HepG2 (cell line): ENCODE data around the gene ZNF275. TPM values are rescaled to one million over a fixed set of nuclear protein-coding genes. Genes with fewer than 3 reads are reported as not detected.

ENCODE experiments used
- ATAC-seq: fragments of 200-7000 bp; cut with Tn5 transposase; 3 replicates; pipeline ENCODE4 v1.9.1; 2020; ENCODE audit warnings: mild to moderate bottlenecking, moderate library complexity
- BruUV-seq: library from RNA; stranded (reverse); fragments of 400-500 nt; replicated peaks from 2 replicates; lab custom pipeline; 2021; lab: Mats Ljungman, UMichigan
- CTCF ChIA-PET: fragments of 300-600 bp; formaldehyde crosslinking; extraction: SDS; loops from one replicate; lab custom pipeline; 2021; ENCODE audit warnings: low total read pairs, inconsistent platforms, low intra/inter-chr PET ratio; lab: Yijun Ruan, JAX
- POLR2A ChIA-PET: fragments of 350-600 bp; sonication (Branson Sonifier 250); formaldehyde crosslinking; loops from one replicate; lab custom pipeline; 2020; ENCODE audit warnings: antibody characterized with exemption, inconsistent platforms; lab: Yijun Ruan, JAX
- DNase-seq: peaks from one replicate; pipeline ENCODE4 v3.0.0-alpha.2; 2015; ENCODE audit warnings: low spot score
- FAIRE-seq: peaks from 3 replicates; lab custom pipeline; 2011; peaks lifted over from hg19 to GRCh38; lab: Jason Lieb, UNC
- H2AFZ ChIP-seq: one replicate; pipeline ENCODE4 v1.6.1; 2011; ENCODE audit warnings: low read length, inconsistent platforms
- H3K27ac ChIP-seq: fragments of 300-600 bp; 3 replicates; pipeline ENCODE4 v1.8.0; 2011; ENCODE audit warnings: mixed run types, mild to moderate bottlenecking, mixed read lengths, low read length, inconsistent platforms; ENCODE audit not compliant: insufficient read depth; ENCODE audit errors: extremely low read length
- H3K27me3 ChIP-seq, 2 experiments: fragments of 200-600 bp in 1 of 2; 2 replicates in 1 of 2; 3 replicates in 1 of 2; pipeline versions ENCODE4 v1.6.0 to v1.8.0; 2011; ENCODE audit warnings: low read length in 2 of 2, mild to moderate bottlenecking in 2 of 2, moderate library complexity in 2 of 2, inconsistent platforms in 1 of 2; ENCODE audit not compliant: insufficient read depth in 2 of 2, control insufficient read depth in 1 of 2
- H3K36me3 ChIP-seq, 2 experiments: fragments of 200-600 bp in 1 of 2; replicated peaks in 1 of 2; 2 replicates in 1 of 2; 3 replicates in 1 of 2; pipeline versions ENCODE4 v1.5.1 to v1.8.0; 2011; ENCODE audit warnings: low read length in 2 of 2, inconsistent platforms in 1 of 2; ENCODE audit not compliant: insufficient read depth in 2 of 2, control insufficient read depth in 1 of 2
- H3K4me1 ChIP-seq: 2 replicates; pipeline ENCODE4 v1.5.1; 2012; ENCODE audit warnings: low read length, inconsistent platforms; ENCODE audit not compliant: insufficient read depth
- H3K4me2 ChIP-seq: 2 replicates; pipeline ENCODE4 v1.6.0; 2011; ENCODE audit warnings: low read depth, low read length, inconsistent platforms
- H3K4me3 ChIP-seq, 3 experiments: fragments of 200-600 bp in 1 of 3; sonication (generic), shearing (Covaris generic) in 1 of 3; replicated peaks in 1 of 3; 2 replicates each; pipeline ENCODE4 v1.5.1; 2011 to 2016; ENCODE audit warnings: low read length in 3 of 3, inconsistent platforms in 2 of 3, low read depth in 2 of 3, mild to moderate bottlenecking in 2 of 3, control low read depth in 1 of 3, mixed read lengths in 1 of 3; ENCODE audit not compliant: insufficient read depth in 1 of 3
- H3K79me2 ChIP-seq: one replicate; pipeline ENCODE4 v1.6.1; 2011; ENCODE audit warnings: low read length, inconsistent platforms; ENCODE audit not compliant: insufficient read depth
- H3K9ac ChIP-seq: 2 replicates; pipeline ENCODE4 v1.6.0; 2011; ENCODE audit warnings: mild to moderate bottlenecking, low read depth, low read length, inconsistent platforms; ENCODE audit not compliant: insufficient read depth
- H3K9me3 ChIP-seq: 2 replicates; pipeline ENCODE4 v1.5.1; 2012; ENCODE audit warnings: mild to moderate bottlenecking, low read length
- H4K20me1 ChIP-seq: 2 replicates; pipeline ENCODE4 v1.6.0; 2011; ENCODE audit warnings: inconsistent platforms, mild to moderate bottlenecking, low read length, moderate library complexity; ENCODE audit not compliant: insufficient read depth
- AGO1 ChIP-seq: fragments of 200-400 bp; formaldehyde crosslinking; IDR thresholded peaks from 2 replicates; pipeline ENCODE4 v1.6.1; 2017; ENCODE audit warnings: mild to moderate bottlenecking, low read depth, low read length, moderate library complexity; ENCODE audit not compliant: poor library complexity, severe bottlenecking
- CENPT ChIP-seq: sonication (generic); formaldehyde crosslinking; IDR thresholded peaks from 2 replicates; pipeline ENCODE4 v1.8.0; 2022; ENCODE audit warnings: low read depth, mild to moderate bottlenecking, moderate library complexity, missing genetic modification reagents
- CHD2 ChIP-seq: IDR thresholded peaks from 2 replicates; pipeline ENCODE4 v1.6.1; 2011; ENCODE audit warnings: low read depth, low read length, improper control_type of control experiment
- FOXO4 ChIP-seq: sonication (generic); formaldehyde crosslinking; conservative IDR thresholded peaks from 2 replicates; pipeline ENCODE4 v1.8.1; 2023; ENCODE audit warnings: missing genetic modification reagents
- GABPA ChIP-seq, 2 experiments: IDR thresholded peaks; 2 replicates each; pipeline ENCODE4 v1.6.1; 2011 to 2016; ENCODE audit warnings: low read depth in 2 of 2, low read length in 1 of 2, missing biosample characterization in 1 of 2, missing genetic modification characterization in 1 of 2
- GTF3A ChIP-seq: sonication (generic); formaldehyde crosslinking; conservative IDR thresholded peaks from 2 replicates; pipeline ENCODE4 v1.4.0; 2020; ENCODE audit warnings: mild to moderate bottlenecking, missing genetic modification reagents
- IKZF1 ChIP-seq: fragments of 450-650 bp; IDR thresholded peaks from 2 replicates; pipeline ENCODE4 v1.7.1; 2016
- MED1 ChIP-seq: sonication (generic); formaldehyde crosslinking; IDR thresholded peaks from 2 replicates; pipeline ENCODE4 v1.4.0; 2020; ENCODE audit warnings: missing genetic modification reagents
- RERE ChIP-seq: IDR thresholded peaks from 2 replicates; pipeline ENCODE4 v1.6.1; 2016; ENCODE audit warnings: low read depth, missing genetic modification reagents, missing compliant biosample characterization
- SCMH1 ChIP-seq: sonication (generic); formaldehyde crosslinking; IDR thresholded peaks from 2 replicates; pipeline ENCODE4 v1.9.0; 2021; ENCODE audit warnings: missing genetic modification reagents, mild to moderate bottlenecking, borderline replicate concordance
- ZNF747 ChIP-seq: sonication (generic); formaldehyde crosslinking; IDR thresholded peaks from 2 replicates; pipeline ENCODE4 v1.8.1; 2023; ENCODE audit warnings: missing genetic modification reagents, mild to moderate bottlenecking, borderline replicate concordance
- ZXDC ChIP-seq: sonication (generic); formaldehyde crosslinking; IDR thresholded peaks from 2 replicates; pipeline ENCODE4 v1.5.0; 2020; ENCODE audit warnings: mild to moderate bottlenecking, missing genetic modification reagents
- WGBS: methylation state at CpG from one replicate; pipeline ENCODE4 v1.1.6; 2017; ENCODE audit warnings: low lambda C conversion rate; 5-methylcytosine and 5-hydroxymethylcytosine counted together
- in situ Hi-C: cut with HindIII; loops from 2 replicates; pipeline ENCODE4 v1.10.0; 2017; ENCODE audit warnings: low pct_unique_long_range_greater_than_20kb; ENCODE audit not compliant: extremely low pct_ligation_motif_present
- intact Hi-C: fragments of 100-400 bp; cut with micrococcal nuclease; formaldehyde crosslinking; loops from one replicate; pipeline ENCODE4 v1.10.0; 2022; ENCODE audit not compliant: unreplicated experiment
- polyA plus RNA-seq, 8 experiments: library from polyadenylated mRNA; depleted of rRNA in 3 of 8; stranded (reverse) in 7 of 8; unstranded in 1 of 8; fragments of >200 nt; fragmentation: Illumina TruSeq in 4 of 8; extraction: Trizol in 4 of 8; gene quantifications; 2 replicates each; pipeline versions ENCODE4 v1.2.1 to v1.2.3, GENCODE V29; 2011 to 2016; ENCODE audit warnings: low read depth in 4 of 8, missing spikeins in 1 of 8, mixed read lengths in 1 of 8; ENCODE audit not compliant: insufficient read depth in 1 of 8
- total RNA-seq, 5 experiments: library from RNA; depleted of rRNA; stranded (reverse); fragments of >200 nt; fragmentation: Illumina TruSeq; extraction: Trizol; gene quantifications; 2 replicates each; pipeline ENCODE4 v1.2.3, GENCODE V29; 2016; ENCODE audit warnings: low read depth in 1 of 5

ZNF275 gene
- total and polyA plus RNA-seq, 2 of the 13 experiments (the other 11 are each of a cell fraction or from before 2014, with no cell fraction given): 6.4 to 11.8 TPM

- no peak for TF ChIP-seq GABPA (IDR thresholded peaks at IDR 0.05; ENCODE audit: low read depth, low read length)
- TF ChIP-seq GABPA (CRISPR knock-in tag; IDR thresholded peaks at IDR 0.05; ENCODE audit: low read depth): no peak
- no peak for TF ChIP-seq MED1 (CRISPR knock-in tag)
- TF ChIP-seq CENPT (CRISPR knock-in tag): no peak
Observed at GRCh38 chrX:153370293-153371055, 36.5 kb downstream of the ZNF275 start (continued).

- ATAC-seq (no peak), DNase-seq (no peak), FAIRE-seq (no peak)
- Histone ChIP-seq H3K4me3 (no peak overlapping the region), H4K20me1 (no peaks in the 10 kb centered on the region), H3K27ac (no peak overlapping the region), H3K4me1 (no peaks in the 10 kb centered on the region), H3K9me3 (no peaks in the 10 kb centered on the region), H3K36me3 (no peaks in the 10 kb centered on the region), H3K4me2 (no peak overlapping the region), H3K79me2 (no peaks in the 10 kb centered on the region), H3K9ac (no peak overlapping the region), H2AFZ (no peak overlapping the region), H3K27me3 (no peaks in the 10 kb centered on the region)
- in situ Hi-C loops: no loop called here
- ChIA-PET CTCF (no interaction called here), POLR2A (no interaction called here)
- BruUV-seq: no TSS peak
- intact Hi-C loops: no loop called here
- 0% methylated on average over 3 of the region's 3 CpGs for WGBS
- TF ChIP-seq AGO1: no peak
- no peak for TF ChIP-seq RERE (CRISPR knock-in tag)
- TF ChIP-seq SCMH1 (CRISPR knock-in tag): no peak
- no peak for TF ChIP-seq IKZF1
- no peak for TF ChIP-seq ZNF747
- no peak for TF ChIP-seq GTF3A
- no peak for TF ChIP-seq CHD2
- no peak for TF ChIP-seq FOXO4 (CRISPR knock-in tag)
- TF ChIP-seq ZXDC (CRISPR knock-in tag): no peak
Observed at GRCh38 chrX:153371256-153371655, 37.3 kb downstream of the ZNF275 start.
